BJ (cell line): Measurements from ENCODE around the gene ATP10A. TPM values are rescaled to one million over a fixed set of nuclear protein-coding genes. Genes with fewer than 3 reads are reported as not detected.

Experiments
- CTCF ChIA-PET: fragments of 350-600 bp; formaldehyde crosslinking; extraction: SDS; loops from one replicate; lab custom pipeline; 2021; ENCODE audit warnings: antibody characterized with exemption, inconsistent platforms; lab: Yijun Ruan, JAX
- POLR2A ChIA-PET: fragments of 300-600 bp; sonication (Branson Sonifier 250); formaldehyde crosslinking; extraction: SDS; loops from one replicate; lab custom pipeline; 2021; ENCODE audit warnings: antibody characterized with exemption; lab: Charles Lee
- DNase-seq: peaks from one replicate; pipeline ENCODE4 v3.0.0-alpha.2; 2011; ENCODE audit warnings: low read depth
- H3K27me3 ChIP-seq: 2 replicates; pipeline ENCODE4 v1.6.0; 2011; ENCODE audit warnings: low read length; ENCODE audit not compliant: control insufficient read depth, insufficient read depth
- H3K36me3 ChIP-seq: 2 replicates; pipeline ENCODE4 v1.5.1; 2011; ENCODE audit warnings: low read length; ENCODE audit not compliant: control insufficient read depth, insufficient read depth
- H3K4me3 ChIP-seq: 2 replicates; pipeline ENCODE4 v1.5.1; 2011; ENCODE audit warnings: low read depth, mild to moderate bottlenecking, control low read depth, low read length
- CTCF ChIP-seq: IDR thresholded peaks from 2 replicates; pipeline ENCODE4 v1.5.1; 2011; ENCODE audit warnings: low read depth, mild to moderate bottlenecking, control low read depth, inconsistent platforms, low read length, moderate library complexity; ENCODE audit not compliant: insufficient read depth
- polyA plus RNA-seq: library from polyadenylated mRNA; depleted of rRNA; stranded (reverse); fragments of >200 nt; gene quantifications from 2 replicates; pipeline ENCODE4 v1.2.3, GENCODE V29; 2011

Gene ATP10A
- polyA plus RNA-seq, 1 experiment: 28.0 TPM

- Histone ChIP-seq H3K4me3 (no peak overlapping the region), H3K27me3 (no peaks in the 10 kb centered on the region), H3K36me3 (peaks cover 9% of the 10 kb centered on the region)
- no peak for DNase-seq
- ChIA-PET POLR2A (no interaction called here), CTCF (no interaction called here)
- TF ChIP-seq CTCF: no peak
Observed at GRCh38 chr15:25673351-25673750, 189.8 kb downstream of the ATP10A start.

GRCh38 chr15:25671132-25671531, 192.0 kb downstream of the ATP10A start:
- CTCF ChIA-PET: no interaction called here

GRCh38 chr15:25670621-25671020, 192.5 kb downstream of the ATP10A start:
- CTCF ChIA-PET: no interaction called here
- TF ChIP-seq CTCF: no peak

More at GRCh38 chr15:25671132-25671531, 192.0 kb downstream of the ATP10A start:
- Histone ChIP-seq H3K4me3 (no peak overlapping the region), H3K36me3 (peaks cover 1% of the 10 kb centered on the region; the same call in 1 of the 2 replicates), H3K27me3 (no peaks in the 10 kb centered on the region; the same call in 1 of the 2 replicates)
- POLR2A ChIA-PET: interaction anchor here (0.6 kb wide), 1 partner anchor 234 kb away, joined by 5 read pairs; no protein-coding TSS in a partner anchor
- TF ChIP-seq CTCF: no peak
- no peak for DNase-seq

GRCh38 chr15:25670025-25670554, 193.0 kb downstream of the ATP10A start:
- CTCF ChIA-PET: interaction anchor here (1.0 kb wide), 1 partner anchor 18 kb away, joined by 3 read pairs; no protein-coding TSS in a partner anchor
- POLR2A ChIA-PET: no interaction called here
- peak; percentile 28 for DNase-seq
- peak; percentile 14; the same call in 1 of the 2 replicates for TF ChIP-seq CTCF
- no peak overlapping the region; the same call in 1 of the 2 replicates for H3K4me3 ChIP-seq
- H3K27me3 ChIP-seq: no peaks in the 10 kb centered on the region; the same call in 1 of the 2 replicates
- H3K36me3 ChIP-seq: no peaks in the 10 kb centered on the region

More at GRCh38 chr15:25670621-25671020, 192.5 kb downstream of the ATP10A start:
- POLR2A ChIA-PET: no interaction called here
- Histone ChIP-seq H3K27me3 (no peaks in the 10 kb centered on the region; the same call in 1 of the 2 replicates), H3K4me3 (no peak overlapping the region), H3K36me3 (no peaks in the 10 kb centered on the region)
- DNase-seq: no peak

GRCh38 chr15:25668901-25669300, 194.2 kb downstream of the ATP10A start:
- no peaks in the 10 kb centered on the region for H3K36me3 ChIP-seq
- no peak for DNase-seq
- no peak overlapping the region for H3K4me3 ChIP-seq
- POLR2A ChIA-PET: no interaction called here
- no peak for TF ChIP-seq CTCF
- CTCF ChIA-PET: no interaction called here
- peaks cover 2% of the 10 kb centered on the region; the same call in 1 of the 2 replicates for H3K27me3 ChIP-seq
